ENCODE measurements around the gene EDRF1. TPM values are rescaled to one million over a fixed set of nuclear protein-coding genes. Genes with fewer than 3 reads are reported as not detected.

The EDRF1 gene
- total and polyA plus RNA-seq, 2 of the 13 experiments (the other 11 are each of a cell fraction or from before 2014, with no cell fraction given) = 16.9 to 26.7 TPM

GRCh38 chr10:125801574-125801973 is 82.1 kb downstream of the EDRF1 start:
- H3K4me3 ChIP-seq (replicated peaks in 1 of 3; ENCODE audit: insufficient read depth in 1 of 3, low read depth in 2 of 3, low read length in 3 of 3) = no peak overlapping the region
- intact Hi-C loops (cut with micrococcal nuclease; ENCODE audit: unreplicated experiment) (no loop called here), in situ Hi-C loops (cut with HindIII; ENCODE audit: extremely low pct_ligation_motif_present, low pct_unique_long_range_greater_than_20kb) (no loop called here)
- no peaks in the 10 kb centered on the region for H4K20me1 ChIP-seq (ENCODE audit: insufficient read depth, low read length)
- H3K36me3 ChIP-seq (replicated peaks in 1 of 2; ENCODE audit: control insufficient read depth in 1 of 2, insufficient read depth in 2 of 2, low read length in 2 of 2) = peaks cover 2 to 15% of the 10 kb centered on the region in 2 experiments
- no peak for DNase-seq (ENCODE audit: low spot score)
- no TSS peak for BruUV-seq (replicated peaks)
- H3K4me1 ChIP-seq (ENCODE audit: insufficient read depth, low read length) = peaks cover 32% of the 10 kb centered on the region
- H2AFZ ChIP-seq (ENCODE audit: low read length) = no peak overlapping the region
- H3K27ac ChIP-seq (ENCODE audit: extremely low read length, insufficient read depth, low read length) = no peak overlapping the region
- no peak for ATAC-seq
- ChIA-PET POLR2A (no interaction called here), CTCF (ENCODE audit: low intra/inter-chr PET ratio, low total read pairs) (no interaction called here)
- H3K4me2 ChIP-seq (ENCODE audit: low read depth, low read length) = no peak overlapping the region
- H3K9ac ChIP-seq (ENCODE audit: insufficient read depth, low read depth, low read length) = no peak overlapping the region
- H3K27me3 ChIP-seq (ENCODE audit: control insufficient read depth in 1 of 2, insufficient read depth in 2 of 2, low read length in 2 of 2) = no peaks in the 10 kb centered on the region
- no peaks in the 10 kb centered on the region for H3K79me2 ChIP-seq (ENCODE audit: insufficient read depth, low read length)
- WGBS (ENCODE audit: low lambda C conversion rate) = 90% methylated on average over 1 of the region's 1 CpG
- no peaks in the 10 kb centered on the region for H3K9me3 ChIP-seq (ENCODE audit: low read length)
- no peak for FAIRE-seq
- TF ChIP-seq MED8 (CRISPR knock-in tag; IDR thresholded peaks at IDR 0.05; ENCODE audit: insufficient replicate concordance) (no peak), ZNF720 (CRISPR knock-in tag; IDR thresholded peaks at IDR 0.05) (no peak), AHDC1 (CRISPR knock-in tag; IDR thresholded peaks at IDR 0.05; ENCODE audit: borderline replicate concordance) (no peak), ZNF609 (CRISPR knock-in tag; IDR thresholded peaks at IDR 0.05; ENCODE audit: borderline replicate concordance) (no peak), POLR2G (IDR thresholded peaks at IDR 0.05; ENCODE audit: low read depth, low read length) (no peak), ZNF589 (CRISPR knock-in tag; conservative IDR thresholded peaks at IDR 0.05) (no peak)
- TF ChIP-seq, protein P1, sequence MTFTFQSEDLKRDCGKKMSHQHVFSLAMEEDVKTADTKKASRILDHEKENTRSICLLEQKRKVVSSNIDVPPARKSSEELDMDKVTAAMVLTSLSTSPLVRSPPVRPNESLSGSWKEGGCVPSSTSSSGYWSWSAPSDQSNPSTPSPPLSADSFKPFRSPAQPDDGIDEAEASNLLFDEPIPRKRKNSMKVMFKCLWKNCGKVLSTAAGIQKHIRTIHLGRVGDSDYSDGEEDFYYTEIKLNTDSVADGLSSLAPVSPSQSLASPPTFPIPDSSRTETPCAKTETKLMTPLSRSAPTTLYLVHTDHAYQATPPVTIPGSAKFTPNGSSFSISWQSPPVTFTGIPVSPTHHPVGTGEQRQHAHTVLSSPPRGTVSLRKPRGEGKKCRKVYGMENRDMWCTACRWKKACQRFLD (CRISPR knock-in tag; IDR thresholded peaks at IDR 0.05; ENCODE audit: borderline replicate concordance) = no peak
- TF ChIP-seq, protein P2, sequence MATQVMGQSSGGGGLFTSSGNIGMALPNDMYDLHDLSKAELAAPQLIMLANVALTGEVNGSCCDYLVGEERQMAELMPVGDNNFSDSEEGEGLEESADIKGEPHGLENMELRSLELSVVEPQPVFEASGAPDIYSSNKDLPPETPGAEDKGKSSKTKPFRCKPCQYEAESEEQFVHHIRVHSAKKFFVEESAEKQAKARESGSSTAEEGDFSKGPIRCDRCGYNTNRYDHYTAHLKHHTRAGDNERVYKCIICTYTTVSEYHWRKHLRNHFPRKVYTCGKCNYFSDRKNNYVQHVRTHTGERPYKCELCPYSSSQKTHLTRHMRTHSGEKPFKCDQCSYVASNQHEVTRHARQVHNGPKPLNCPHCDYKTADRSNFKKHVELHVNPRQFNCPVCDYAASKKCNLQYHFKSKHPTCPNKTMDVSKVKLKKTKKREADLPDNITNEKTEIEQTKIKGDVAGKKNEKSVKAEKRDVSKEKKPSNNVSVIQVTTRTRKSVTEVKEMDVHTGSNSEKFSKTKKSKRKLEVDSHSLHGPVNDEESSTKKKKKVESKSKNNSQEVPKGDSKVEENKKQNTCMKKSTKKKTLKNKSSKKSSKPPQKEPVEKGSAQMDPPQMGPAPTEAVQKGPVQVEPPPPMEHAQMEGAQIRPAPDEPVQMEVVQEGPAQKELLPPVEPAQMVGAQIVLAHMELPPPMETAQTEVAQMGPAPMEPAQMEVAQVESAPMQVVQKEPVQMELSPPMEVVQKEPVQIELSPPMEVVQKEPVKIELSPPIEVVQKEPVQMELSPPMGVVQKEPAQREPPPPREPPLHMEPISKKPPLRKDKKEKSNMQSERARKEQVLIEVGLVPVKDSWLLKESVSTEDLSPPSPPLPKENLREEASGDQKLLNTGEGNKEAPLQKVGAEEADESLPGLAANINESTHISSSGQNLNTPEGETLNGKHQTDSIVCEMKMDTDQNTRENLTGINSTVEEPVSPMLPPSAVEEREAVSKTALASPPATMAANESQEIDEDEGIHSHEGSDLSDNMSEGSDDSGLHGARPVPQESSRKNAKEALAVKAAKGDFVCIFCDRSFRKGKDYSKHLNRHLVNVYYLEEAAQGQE (IDR thresholded peaks at IDR 0.05; ENCODE audit: borderline replicate concordance in 1 of 2, low read depth in 1 of 2, low read length in 2 of 2) = no peak

Measured in HepG2 (cell line).